ENCODE data around the gene PLSCR5.

PLSCR5 gene

DNA sequence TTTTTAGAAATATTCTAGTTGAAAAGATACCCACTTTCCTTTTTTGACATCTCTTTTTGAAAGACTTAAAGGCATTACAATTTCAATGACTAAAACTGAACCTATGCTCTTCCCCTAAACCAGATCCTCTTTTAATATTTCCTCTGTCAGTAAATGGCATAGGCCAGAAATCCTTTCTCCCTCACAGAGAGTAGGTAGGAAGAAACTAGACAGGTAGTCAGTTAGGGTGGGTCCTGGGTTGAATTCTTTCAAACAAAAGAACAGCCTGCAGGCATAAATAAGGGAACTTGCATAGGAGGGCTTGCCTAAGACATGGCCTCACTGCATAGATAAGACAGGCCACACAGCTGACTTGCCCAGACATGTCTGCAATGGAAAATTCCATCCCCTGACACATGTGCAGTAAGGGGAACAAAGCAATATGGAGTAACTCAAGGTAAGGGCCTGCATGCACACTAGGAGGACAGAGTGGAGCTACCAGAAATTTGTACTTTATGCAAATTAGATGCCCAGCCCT lies 23.1 kb downstream of the PLSCR5 start:
- DNase-seq, result no peak

DNA sequence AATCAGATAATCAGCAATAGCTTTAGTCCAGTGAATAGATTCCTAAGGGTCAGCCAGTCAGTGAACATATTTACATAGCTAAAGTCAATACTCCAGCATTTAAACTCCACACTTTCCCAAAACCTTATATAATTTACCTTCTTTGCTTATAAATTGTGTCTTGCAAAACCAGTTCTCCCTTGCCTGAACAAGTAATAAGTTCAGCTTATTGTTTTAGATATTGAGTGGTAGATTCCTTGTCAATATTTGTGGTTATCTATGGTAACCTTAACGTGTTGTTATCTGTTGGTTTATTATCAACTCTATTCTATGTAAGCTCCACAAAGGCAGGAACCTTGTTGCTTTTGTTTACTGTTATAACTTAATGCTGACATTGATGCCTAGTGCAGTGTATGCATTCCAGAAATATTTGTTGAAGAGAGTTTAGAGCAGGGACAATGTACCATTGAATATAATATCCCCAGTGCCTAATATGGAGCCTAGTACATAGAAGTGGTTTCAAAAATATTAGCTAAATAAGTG lies 24.0 kb downstream of the PLSCR5 start:
- DNase-seq, result no peak

DNA sequence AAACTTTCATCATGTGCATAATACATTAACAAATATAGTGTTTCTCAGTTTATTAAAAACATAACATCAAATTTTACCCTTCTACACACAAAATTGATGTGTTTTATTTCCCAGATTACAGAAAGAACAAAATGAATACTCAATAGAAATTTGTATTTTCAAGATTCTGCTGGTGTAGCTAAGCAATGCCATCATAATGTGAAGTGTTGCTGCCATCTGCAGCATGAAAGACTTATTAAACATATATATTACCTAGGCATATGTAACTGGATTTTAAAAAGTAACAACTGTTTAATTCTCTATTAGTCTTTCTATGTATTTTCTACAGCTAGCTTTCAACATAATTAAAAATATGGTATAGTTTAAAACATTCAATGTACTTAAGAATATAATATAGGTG lies 27.5 kb downstream of the PLSCR5 start:
- peak; percentile 38 for DNase-seq

DNA sequence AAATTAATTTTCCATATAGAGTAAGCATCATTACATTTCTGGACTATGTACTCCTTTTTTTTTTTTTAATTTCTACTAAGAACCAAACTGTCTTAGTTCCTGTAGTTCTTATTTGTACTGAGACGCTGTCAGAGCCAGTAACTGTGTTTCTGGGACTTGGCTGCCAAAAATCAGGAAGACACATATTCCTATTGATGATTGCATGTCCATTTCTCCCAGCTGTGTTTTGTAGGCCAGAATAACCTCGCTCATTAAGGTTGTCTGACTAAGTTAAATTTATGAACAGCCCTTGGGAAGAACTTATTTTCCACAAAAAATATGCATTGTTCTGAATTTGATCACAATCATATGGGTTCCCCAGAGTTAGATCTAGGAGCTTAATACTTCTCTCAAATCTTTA lies 29.5 kb downstream of the PLSCR5 start:
- no peak for DNase-seq

DNA sequence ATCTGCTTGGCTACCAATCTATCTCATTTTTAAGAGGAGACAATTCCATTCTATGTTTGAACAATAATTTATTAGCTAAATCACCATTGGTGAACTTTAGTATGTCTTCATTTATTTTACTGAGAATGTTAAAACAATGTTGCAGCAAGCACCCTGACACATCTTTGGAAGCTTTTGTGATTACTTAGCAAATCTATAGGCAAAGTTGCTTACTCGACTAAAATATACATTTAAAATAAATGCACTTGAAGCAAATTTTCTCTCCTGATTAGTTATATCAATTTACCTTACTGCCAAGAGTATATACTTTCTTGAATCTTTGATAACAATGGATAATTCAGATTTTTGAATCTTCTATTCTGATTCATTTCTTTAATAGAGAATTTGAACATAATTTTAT lies 31.0 kb downstream of the PLSCR5 start:
- no peak for DNase-seq

DNA sequence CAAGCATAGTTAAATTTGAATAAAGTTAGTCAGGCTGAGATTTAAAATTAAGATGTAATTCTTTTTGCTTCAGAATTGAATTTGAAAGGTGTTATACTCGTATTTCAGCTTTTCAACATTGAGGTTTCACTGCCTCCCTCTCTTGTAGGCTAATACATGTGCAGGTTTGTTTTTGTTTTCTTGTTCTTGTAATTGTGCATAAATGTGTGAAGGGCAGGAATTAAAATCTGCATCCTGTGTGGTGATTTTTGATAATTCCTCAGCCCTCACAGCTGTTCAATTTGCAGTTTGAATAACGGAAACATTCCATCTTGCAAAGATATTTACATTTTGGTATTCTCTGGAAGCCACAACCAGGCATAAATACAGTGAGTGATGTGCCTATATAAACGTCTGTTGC lies 35.8 kb downstream of the PLSCR5 start:
- no peak for DNase-seq

DNA sequence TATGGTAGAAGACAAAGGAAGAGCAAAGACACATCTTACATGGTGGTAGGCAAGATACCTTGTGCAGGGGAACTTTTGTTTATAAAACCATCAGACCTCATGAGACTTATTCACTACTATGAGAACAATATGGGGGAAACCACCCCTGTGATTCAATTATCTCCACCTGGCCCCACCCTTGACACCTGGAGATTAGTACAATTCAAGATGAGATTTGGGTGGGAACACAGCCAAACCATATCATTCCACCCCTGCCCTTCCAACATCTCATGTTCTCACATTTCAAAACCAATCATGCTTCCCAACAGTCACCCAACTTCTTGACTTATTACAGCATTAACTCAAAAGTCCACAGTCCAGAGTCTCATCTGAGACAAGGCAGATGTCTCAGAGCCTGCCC lies 39.0 kb downstream of the PLSCR5 start:
- DNase-seq, result no peak

DNA sequence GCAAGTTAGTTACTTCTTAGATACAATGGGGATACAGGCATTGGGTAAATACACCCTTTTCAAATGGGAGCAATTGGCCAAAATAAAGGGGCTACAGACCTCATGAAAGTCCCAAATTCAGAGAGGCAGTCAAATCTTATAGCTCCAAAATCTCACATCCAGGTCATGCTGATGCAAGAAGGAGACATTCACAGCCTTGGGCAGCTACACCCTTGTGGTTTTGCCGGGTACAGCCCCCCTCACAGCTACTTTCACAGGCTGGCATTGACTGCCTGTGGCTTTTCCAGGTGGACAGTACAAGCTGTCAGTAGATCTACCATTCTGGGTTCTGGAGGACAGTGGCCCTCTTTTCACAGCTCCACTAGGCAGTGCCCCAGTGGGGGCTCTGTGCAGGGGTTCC lies 43.3 kb downstream of the PLSCR5 start:
- DNase-seq, result no peak

DNA sequence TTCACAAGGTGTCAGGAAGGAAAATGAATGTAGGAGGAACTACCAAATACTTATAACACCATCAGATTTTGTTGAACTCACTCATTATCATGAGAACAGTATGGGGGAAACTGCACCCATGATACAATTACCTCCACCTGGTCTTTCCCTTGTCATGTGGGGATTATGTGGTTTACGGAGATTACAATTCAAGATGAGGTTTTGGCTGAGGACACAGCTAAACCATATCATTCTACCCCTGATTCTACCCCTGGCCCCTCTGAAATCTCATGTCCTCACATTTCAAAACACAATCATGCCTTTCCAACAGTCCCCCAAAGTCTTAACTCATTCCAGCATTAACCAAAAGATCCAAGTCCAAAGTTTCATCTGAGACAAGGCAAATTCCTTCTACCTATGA lies 43.7 kb downstream of the PLSCR5 start:
- no peak for DNase-seq

DNA sequence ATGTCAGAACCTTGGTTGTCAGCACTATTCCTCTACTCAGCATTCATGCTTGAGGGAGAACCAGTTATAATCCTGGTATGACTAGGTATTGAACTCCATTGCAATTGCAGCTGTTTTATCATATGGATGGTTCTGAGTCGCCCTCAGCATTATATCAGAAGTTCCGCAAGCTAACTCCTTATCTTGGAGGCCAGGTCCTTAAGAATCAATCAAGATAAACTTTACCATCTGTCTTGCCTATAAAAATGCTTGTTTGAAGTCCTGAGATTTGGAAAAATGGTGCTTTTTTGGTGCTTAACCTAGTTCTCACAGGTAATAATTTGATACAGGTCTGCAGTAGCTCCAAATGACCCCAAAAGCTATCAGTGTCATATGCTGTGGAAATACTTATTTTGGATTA lies 44.5 kb downstream of the PLSCR5 start:
- DNase-seq, result no peak

DNA sequence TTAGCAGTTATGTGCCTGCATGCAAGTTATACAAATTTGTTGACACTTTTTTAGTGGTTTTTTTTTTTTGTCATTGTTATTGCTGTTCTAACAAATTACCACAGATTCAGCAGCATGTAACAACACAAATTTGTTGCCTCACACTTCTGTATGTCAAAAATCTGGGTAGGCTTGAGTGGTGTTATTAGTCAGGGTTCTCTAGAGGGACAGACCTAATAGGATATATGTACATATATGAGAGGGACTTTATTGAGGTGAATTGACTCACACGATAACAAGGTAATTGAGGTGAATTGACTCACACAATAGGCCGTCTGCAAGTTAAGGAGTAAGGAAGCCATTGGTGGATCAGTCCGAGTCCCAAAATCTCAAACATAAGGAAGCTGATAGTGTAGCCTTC lies 45.8 kb downstream of the PLSCR5 start:
- no peak for DNase-seq

DNA sequence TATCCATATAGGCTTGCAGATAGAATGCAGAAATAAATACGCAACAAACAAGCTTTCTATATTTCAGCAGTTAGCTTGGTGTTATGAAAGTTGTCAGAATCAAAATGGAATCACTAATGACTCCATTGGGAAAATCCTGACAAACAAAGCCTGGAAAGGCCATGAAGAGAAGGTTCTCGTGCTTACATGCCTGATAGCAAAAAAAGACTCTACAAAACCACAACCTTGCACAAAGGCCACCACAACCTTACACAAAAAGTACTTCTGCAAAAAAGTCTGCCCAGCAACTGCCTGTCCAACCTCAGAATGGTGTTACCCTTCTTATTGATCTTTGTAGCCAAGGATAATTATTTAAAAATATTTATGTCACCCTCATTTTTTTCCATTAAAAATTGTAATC lies 46.4 kb downstream of the PLSCR5 start:
- DNase-seq, result no peak

DNA sequence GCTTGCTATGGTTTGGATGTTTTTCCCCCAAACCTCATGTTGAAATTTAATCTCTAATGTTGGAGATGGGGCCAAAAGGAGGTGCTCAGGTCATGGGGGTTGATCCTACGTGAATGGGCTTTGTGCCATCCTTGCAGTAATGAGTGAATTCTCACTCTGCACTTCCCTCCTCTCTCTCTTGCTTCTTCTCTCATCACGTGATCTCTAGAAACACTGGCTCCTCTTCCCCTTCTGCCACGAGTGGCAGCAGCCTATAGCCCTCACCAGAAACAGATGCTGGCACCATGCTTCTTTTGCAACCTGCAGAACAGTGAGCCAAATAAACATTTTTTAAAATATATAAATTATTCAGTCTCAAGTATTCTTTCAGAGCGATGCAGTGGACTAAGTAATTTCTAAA lies 47.4 kb downstream of the PLSCR5 start:
- no peak for DNase-seq

DNA sequence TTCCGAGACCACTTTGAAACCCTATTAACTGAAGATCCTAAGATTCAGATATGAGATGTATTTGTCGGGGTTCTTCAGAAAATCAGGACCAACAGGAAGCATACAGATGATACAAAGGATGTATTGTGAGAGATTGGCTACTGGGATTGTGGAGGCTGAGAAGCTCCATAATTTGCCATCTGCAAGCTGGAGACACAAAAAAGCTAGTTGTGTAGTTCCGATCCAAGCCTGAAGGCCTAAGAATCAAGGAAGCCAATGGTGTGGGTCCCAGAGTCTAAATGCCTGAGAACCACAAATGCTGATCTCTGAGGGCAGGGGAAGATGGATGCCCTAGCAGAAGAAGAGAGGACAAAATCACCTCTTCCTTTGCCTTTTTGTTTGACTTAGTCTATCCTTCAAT lies 49.8 kb downstream of the PLSCR5 start:
- DNase-seq, result no peak

DNA sequence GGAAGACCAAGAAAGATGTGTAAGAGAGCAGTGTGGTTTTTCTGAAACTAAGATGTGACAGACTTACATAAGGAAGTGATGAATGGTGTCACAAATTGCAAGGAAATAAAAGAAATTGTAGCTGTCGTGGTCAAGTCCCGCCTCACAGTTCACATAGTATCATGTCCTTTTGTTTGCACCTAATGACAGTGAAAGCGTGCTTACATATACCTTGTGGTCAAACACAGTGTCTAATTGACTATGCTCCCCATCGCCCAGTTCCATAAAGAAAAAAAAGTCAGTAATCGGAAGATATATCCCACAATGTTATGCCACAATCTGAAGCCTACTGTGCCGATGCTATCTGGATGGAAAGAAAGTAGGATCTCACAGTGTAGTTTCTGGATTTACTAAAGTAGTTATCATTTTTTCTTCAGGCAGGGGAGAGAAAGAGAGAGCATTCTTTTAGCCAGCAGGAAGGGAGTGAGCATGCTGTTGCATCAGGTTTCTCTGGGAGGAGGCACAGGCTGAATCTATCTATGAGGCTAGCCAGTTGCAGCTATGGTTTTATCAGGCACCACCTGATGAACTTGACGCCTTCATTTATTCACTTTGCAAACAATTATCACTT lies 50.9 kb downstream of the PLSCR5 start:
- no peak for DNase-seq

DNA sequence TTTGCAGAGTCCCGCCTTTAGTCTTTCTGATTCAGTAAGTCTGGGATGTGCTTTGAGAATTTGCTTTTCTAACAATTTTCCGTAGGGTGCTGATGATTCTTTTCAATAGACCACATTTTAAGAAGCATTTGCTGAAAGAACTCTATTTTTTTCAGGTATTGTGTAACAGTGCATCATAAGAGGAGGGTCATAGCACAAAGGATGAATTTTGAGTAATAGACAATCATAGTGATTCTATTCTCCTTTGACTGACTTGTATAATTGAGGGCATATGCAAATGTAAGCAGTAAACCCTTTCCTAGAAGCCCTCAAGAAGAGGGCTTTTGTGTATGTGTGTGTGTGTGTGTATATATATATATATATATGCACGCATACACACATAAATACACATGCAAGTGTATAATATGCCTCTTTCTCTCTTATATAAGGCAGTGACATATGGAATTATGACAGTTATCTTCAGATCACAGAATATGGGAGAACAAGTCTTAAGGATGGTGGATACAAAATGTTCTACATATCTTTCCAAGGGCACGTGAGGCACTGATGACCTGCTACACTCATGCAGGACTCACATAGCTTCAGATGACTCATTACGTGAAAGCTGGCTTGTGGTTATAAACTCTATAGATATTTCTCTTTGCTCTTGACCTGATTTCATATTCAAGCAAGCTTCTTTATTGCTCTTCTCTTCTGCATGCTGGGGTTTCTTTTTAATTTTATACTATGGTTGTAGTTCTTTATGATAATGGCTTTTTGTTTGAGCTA lies 54.2 kb downstream of the PLSCR5 start:
- DNase-seq, result peak; percentile 62

DNA sequence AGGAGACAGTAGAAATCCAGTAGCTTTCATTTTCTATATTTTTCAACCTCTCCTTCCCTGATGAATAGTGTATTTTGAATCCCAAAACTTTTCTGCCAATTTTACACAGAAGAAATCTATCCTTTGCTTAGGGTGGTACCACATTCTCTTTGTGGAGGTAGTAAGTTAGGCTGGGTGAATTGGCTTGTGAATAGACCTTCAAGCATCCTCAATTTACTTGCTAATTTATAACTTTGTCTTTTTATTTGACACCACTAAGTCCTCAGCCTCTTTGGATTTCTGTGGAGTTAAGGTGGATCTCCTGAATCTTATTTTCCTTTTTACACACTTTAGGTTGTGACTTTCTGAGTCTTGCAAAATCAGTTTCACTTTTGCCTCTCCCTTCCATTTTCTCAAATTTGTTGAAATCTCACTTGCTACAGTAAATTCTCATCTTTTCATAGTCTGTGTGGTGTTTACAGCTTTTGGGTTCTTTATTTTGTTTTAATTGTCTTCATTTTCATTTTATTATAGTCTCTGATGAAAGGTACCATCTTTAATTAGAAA lies 55.0 kb downstream of the PLSCR5 start:
- no peak for DNase-seq

DNA sequence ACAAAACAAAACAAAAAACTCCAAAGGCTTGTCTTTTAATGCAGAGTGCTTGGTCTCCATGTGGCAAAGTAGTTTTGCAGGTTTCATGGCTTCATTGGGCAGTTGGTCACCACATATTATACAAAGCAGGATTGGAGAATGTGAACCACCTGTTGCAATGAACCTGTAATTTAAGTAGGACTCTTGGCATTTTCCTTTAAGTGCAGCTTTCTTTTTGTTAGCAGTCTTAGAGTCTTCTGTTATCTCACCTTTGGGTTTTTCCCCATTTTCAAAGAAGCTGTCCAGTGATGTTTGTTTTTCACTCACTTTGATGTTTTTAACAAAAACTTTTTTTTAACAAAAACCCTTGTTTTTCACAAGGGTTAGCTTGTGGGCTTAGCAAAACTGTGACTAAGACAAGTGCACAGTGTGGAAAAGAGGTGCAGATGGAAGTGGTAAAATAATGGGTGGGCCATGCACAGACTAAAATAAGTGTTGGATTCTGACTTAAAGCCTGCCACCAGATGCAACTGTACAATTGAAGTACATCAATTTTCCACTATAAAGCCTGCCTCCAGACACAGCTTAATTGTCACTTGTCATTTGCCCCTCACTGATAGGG lies 57.8 kb downstream of the PLSCR5 start:
- DNase-seq, result no peak

DNA sequence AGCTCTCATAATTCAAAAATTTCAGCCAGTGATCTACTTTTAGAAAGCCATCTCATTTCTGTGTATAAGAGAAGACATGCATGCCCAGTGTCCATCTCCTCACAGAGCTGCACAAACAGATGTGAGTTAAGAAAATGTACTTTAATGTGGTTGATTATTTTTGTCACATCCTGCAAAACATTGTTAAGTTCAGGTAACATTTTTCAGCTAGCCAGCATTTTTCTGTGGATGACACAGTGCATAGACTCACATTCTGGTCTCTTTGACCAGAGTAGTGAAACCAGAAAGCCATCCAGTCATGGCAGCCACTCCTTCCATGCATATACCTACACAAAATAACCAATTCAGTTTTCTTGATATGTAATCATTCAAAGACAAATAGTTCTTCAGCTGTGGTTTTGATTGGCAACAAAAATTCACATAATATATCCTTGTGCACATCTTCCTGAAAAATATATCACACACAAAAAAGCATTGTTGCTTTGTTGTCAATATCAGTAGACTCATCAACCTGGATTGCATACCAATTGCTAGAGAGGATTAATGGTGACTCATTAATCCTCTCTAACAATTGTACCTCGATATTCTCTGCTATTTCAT lies 58.7 kb downstream of the PLSCR5 start:
- DNase-seq, result no peak

DNA sequence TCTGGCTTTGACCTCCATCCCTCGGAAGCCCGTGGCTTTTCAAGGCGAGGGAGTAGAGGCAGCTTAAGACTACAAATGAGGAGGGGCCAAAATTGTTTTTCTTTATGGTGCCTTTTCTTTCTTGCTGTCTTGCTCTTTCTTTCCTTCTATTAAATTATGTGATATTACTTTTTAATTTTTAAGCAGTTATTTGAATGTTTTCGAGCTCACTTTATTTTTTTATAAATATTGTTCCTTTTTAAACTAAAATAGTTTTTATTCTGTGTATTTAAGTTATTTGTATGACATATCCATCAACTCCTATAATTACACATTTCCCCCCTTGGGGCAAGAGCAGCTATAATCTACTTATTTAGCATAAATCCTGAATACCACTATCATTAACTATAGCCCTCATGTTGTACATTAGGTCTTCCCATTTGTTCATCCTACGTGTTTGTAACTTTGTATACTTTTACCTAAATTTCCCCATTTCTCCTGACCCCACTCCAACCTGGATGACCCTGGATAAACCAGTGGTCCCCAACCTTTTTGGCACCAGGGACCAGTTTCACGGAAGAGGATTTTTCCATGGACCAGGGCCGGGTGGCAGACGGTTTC lies 60.1 kb downstream of the PLSCR5 start:
- no peak for DNase-seq

DNA sequence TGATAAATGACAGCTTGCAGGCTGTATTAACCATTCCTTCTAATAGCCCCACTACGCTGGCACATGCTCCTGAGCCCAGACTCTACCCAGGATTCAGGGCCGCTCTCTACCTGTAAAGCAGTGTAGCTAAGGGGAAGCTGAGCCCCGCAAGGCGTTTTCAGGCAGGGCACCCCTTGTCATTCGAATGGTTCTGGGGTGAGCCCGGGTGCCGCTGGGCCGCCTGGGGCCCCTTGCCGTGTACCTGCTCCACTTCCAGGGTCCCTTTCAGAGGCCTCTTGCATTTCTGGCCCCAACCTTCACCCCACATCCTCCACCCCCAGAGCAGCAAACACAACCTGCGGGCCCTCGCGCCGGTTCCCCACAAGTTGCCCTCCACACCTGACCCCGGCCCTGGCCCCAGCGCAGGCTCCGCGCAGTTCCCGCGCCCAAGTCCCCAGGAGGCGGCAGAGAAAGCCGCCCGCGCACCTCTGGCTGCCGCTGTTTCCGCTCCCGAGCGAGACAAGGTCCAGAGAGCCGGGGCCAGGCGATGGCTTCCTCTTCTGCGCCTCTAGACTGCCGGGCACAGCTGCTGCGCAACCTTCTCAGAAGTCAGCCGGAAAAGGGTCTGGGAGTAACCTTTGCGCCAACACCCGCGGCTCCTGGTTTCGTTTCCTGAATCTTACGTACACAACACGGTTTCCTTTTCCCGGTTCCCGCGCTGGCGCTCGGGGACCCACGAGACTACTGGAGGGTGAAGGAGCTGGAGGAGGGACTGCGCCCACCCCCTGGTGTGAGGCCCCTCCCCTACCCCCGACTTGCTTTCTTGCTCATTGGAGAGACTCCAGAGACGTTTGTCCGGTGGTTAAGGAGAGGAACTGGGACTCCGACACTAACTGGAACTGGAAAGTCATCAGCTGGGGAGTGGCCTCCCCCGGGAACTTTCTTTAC lies 60.9 kb downstream of the PLSCR5 start, which contains the start of gene PLSCR1:
Gene PLSCR1, minus strand, starts transcription at position 606 of the 927 bp plus-strand sequence. CDS start 8,055 bp downstream, outside the sequence.
- DNase-seq, result peak; percentile 80
